GM21360 (cell line): ENCODE measurements around the gene SQSTM1.

Experiments used
- ATAC-seq: cut with Tn5 transposase; IDR thresholded peaks from one replicate; pipeline ENCODE4 v1.9.1; 2021; ENCODE audit warnings: mild to moderate bottlenecking, moderate library complexity; ENCODE audit not compliant: unreplicated experiment

SQSTM1 gene

GRCh38 chr5:179805529-179806249 lies 15.0 kb upstream of the SQSTM1 start:
- ATAC-seq: peak; percentile 14

- peak; percentile 51 for ATAC-seq
Observed at GRCh38 chr5:179806250-179807048, 14.3 kb upstream of the SQSTM1 start, which contains the start of gene MGAT4B. TSS of gene MGAT4B (minus strand) at chr5:179806866. CDS start at chr5:179806583, 283 bp downstream.

- no peak for ATAC-seq
Observed at GRCh38 chr5:179812135-179812825, 8.4 kb upstream of the SQSTM1 start.

- ATAC-seq: no peak
Observed at GRCh38 chr5:179812997-179813607, 7.6 kb upstream of the SQSTM1 start.

DNA sequence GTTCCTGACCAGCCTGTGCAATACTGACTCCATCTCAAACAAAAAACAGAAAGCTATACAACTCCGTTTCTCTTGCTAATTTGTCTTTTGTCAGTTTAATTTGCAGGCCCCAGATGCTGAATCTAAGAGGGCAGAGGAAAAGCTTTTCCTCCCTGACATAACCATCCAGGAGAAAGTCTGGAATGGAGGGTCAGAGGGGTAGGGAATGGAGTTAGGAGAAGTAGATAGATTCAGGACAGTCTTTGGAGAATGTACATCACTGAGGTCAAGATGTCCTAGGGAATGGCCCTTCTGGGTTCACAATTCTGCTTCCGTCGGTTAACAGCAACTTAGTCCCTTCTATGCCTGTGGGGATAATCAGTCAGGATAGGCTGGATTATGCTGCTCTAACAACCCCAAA lies 6.6 kb upstream of the SQSTM1 start:
- no peak for ATAC-seq

GRCh38 chr5:179815491-179816249 lies 5.0 kb upstream of the SQSTM1 start:
- no peak for ATAC-seq

- ATAC-seq: no peak
Observed at GRCh38 chr5:179816401-179816795, 4.3 kb upstream of the SQSTM1 start.

GRCh38 chr5:179816796-179817469 lies 3.8 kb upstream of the SQSTM1 start:
- ATAC-seq: no peak

GRCh38 chr5:179817470-179817840 lies 3.2 kb upstream of the SQSTM1 start:
- no peak for ATAC-seq

DNA sequence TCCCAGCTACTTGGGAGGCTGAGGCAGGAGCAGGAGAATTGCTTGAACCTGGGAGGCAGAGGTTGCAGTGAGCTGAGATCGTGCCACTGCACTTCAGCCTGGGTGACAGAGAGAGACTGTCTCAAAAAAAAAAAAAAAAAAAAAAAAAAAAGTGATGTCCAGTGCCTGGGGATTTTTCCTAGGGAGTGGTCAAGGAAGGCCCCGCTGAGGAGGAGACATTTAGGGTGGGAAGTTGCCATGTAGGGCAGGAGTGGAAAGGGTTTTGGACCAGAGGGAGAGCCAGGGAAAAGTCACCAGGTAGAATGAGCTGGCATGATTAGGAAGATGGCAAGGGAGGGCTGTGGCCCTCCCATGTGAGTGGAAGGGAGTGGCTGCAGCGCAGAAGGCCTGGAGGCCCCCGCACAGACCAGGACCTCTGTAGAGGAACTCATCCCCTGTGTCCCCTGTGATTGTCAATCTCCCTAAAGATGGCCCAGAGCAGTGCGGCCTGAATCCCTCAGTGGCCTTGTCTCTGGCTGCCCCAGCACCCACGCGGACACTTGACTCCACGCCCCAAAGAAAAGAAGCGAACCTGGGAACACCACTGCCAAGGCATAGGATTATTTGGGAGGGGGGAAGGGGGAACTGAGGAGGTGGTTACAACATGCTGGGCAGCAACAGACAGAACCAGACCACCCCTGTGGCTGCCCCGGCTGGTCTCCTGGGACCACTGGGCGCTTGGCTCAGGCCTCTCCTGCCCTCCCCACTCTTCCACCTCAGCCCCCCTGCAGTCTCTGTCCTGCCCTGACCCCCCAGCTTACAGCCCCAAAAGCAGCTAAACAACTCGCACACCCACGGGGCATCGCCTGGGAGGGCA lies 2.6 kb upstream of the SQSTM1 start:
- no peak for ATAC-seq

GRCh38 chr5:179818746-179819295 lies 1.9 kb upstream of the SQSTM1 start:
- peak; percentile 52 for ATAC-seq

DNA sequence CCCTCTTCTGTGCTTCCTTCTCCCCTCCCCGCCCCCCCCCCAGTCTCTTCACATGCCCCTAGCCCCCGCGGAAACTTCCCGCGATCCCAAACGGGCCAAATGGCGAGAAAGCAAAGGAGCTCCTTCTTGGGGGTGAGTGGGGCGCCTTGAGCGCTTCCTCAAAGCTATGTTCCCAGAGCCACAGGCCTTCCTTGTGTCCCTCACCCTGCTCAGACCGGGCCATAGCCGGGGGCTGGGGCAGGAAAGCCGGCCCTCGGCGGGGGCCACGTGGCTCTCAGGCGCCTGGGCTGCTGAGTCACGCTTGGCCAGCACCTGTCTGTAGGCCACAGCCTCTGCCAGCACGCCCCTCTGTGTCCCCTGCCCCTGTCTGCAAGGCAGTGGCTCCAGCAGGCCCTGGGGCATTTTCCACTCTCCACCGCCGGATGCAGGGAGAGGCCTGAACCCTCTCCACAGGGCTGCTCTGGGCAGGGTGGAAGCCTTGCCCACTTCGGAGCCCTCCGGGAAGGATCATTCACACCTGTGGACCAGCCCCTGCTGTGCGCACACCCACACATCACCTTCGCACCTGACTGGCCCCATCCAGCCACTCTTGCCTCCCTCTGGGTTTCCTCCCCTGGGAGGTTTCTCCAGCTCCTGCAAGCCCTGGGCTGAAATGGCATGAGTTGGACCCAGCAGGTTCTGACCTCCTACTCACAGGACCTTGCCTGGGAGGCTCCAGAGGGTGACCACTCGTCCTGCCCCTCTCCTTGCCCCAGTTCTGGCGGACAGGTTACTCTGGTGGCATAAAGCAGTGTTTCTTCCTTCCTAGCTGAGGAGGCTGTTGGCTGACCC lies 1.2 kb upstream of the SQSTM1 start:
- no peak for ATAC-seq

DNA sequence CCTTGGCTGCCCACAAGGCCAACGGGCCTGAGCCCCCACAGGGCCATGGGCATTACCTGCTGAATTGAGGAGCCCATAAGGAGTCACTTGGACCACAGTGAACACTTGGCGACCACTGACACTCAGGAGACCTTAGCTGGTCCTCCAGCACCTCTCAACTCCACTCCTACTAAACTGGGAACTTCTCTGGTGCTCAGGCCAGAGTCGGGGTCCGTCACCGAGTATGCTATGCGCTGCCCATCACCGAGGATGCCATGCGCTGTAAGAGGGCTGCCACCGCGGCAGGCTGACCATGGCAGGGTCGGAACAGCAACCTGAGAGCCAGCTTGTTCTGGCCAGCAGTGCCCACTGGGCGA lies 600 bp upstream of the SQSTM1 start:
- no peak for ATAC-seq

GRCh38 chr5:179821298-179822058 lies 773 bp downstream of the SQSTM1 start:
- ATAC-seq: peak; percentile 35

DNA sequence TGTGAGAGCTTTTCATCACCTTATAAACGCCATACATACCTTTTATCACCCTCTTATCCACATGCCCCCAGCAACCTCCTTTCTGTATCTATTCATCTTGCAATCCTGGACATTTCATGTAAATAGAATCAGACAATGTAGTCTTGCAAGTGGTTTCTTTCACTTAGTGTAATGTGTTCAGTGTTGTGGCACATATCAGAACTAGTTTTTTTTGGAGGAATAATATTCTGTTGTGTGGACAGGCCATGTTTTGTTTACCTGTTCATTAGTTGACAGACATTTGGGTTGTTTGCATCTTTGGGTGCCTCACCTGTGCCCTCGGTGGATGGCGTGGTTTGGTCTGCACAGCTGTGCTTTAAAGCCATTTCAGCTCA lies 1.3 kb downstream of the SQSTM1 start:
- ATAC-seq: no peak

- ATAC-seq: no peak
Observed at GRCh38 chr5:179822444-179822990, 1.8 kb downstream of the SQSTM1 start.
